VCaP (cell line): ENCODE measurements around the gene RASA4B.

Source experiments
- H3K27ac ChIP-seq: fragments of 450-650 bp; 2 replicates; pipeline ENCODE4 v1.5.1; 2017
- CTCF ChIP-seq: fragments of 450-650 bp; conservative IDR thresholded peaks from 2 replicates; pipeline ENCODE4 v1.5.1; 2017; ENCODE audit warnings: mild to moderate bottlenecking, moderate library complexity

RASA4B gene

GRCh38 chr7:102451371-102452054 lies 66.1 kb downstream of the RASA4B start:
- TF ChIP-seq CTCF, result peak; percentile 43
- H3K27ac ChIP-seq, result peak overlapping the region; percentile 56

GRCh38 chr7:102450242-102450641 lies 67.3 kb downstream of the RASA4B start:
- peak; percentile 65 for TF ChIP-seq CTCF
- H3K27ac ChIP-seq, result no peak overlapping the region

GRCh38 chr7:102449136-102449535 lies 68.4 kb downstream of the RASA4B start:
- no peak for TF ChIP-seq CTCF
- no peak overlapping the region for H3K27ac ChIP-seq

- no peak for TF ChIP-seq CTCF
- no peak overlapping the region for H3K27ac ChIP-seq
These were observed 70.3 kb downstream of the RASA4B start for GRCh38 chr7:102447311-102447710.

- H3K27ac ChIP-seq, result no peak overlapping the region
- no peak for TF ChIP-seq CTCF
These were observed 71.0 kb downstream of the RASA4B start for GRCh38 chr7:102446387-102447156.

GRCh38 chr7:102445674-102446071 lies 71.9 kb downstream of the RASA4B start:
- no peak for TF ChIP-seq CTCF
- H3K27ac ChIP-seq, result no peak overlapping the region

GRCh38 chr7:102444961-102445673 lies 72.5 kb downstream of the RASA4B start:
- TF ChIP-seq CTCF, result no peak
- no peak overlapping the region for H3K27ac ChIP-seq
